Vagina (tissue), 2 donors: ENCODE data around the gene SNX32. TPM values are rescaled to one million over a fixed set of nuclear protein-coding genes. Genes with fewer than 3 reads are reported as not detected.

Experiments used
- DNase-seq, 2 donors: peaks; one replicate each; pipeline ENCODE4 v3.0.0-alpha.2; 2017; ENCODE audit errors: extremely low spot score in 2 of 2
- H3K27ac ChIP-seq: fragments of 200-600 bp; sonication (generic); one replicate; pipeline ENCODE4 v1.5.1; 2019
- H3K27me3 ChIP-seq: fragments of 200-600 bp; sonication (generic); one replicate; pipeline ENCODE4 v1.5.1; 2019
- H3K36me3 ChIP-seq, 2 donors: fragments of 200-600 bp; sonication (generic); one replicate each; pipeline ENCODE4 v1.5.1; 2017 to 2019
- H3K4me1 ChIP-seq: fragments of 200-600 bp; sonication (generic); one replicate; pipeline ENCODE4 v1.5.1; 2019
- H3K4me3 ChIP-seq, 2 donors: fragments of 200-600 bp; sonication (generic); 1 replicate in 1 of 2; 2 replicates in 1 of 2; pipeline ENCODE4 v1.5.1; 2016 to 2019
- H3K9me3 ChIP-seq: fragments of 200-600 bp; sonication (generic); one replicate; pipeline ENCODE4 v1.5.1; 2019
- CTCF ChIP-seq, 3 experiments: fragments of 450-650 bp in 2 of 3; fragments of 200-600 bp in 1 of 3; sonication (generic) in 1 of 3; IDR thresholded peaks; one replicate each; pipeline ENCODE4 v1.5.1; 2017 to 2019; ENCODE audit warnings: antibody characterized with exemption in 3 of 3, mild to moderate bottlenecking in 2 of 3, moderate library complexity in 2 of 3
- POLR2A ChIP-seq, 2 donors: fragments of 450-650 bp; IDR thresholded peaks; one replicate each; pipeline ENCODE4 v1.6.1; 2017; ENCODE audit warnings: antibody characterized with exemption in 2 of 2, mild to moderate bottlenecking in 2 of 2, moderate library complexity in 2 of 2
- POLR2AphosphoS5 ChIP-seq, 2 donors: sonication (generic); formaldehyde crosslinking; IDR thresholded peaks; one replicate each; pipeline ENCODE4 v1.9.0; 2017; ENCODE audit warnings: antibody characterized with exemption in 2 of 2, mild to moderate bottlenecking in 2 of 2, low read depth in 1 of 2; ENCODE audit not compliant: insufficient read depth in 1 of 2
- intact Hi-C: fragments of 100-400 bp; cut with DNase I; formaldehyde crosslinking; loops from one replicate; pipeline ENCODE4 v1.15.1; 2023
- total RNA-seq: library from RNA; depleted of rRNA; stranded (reverse); fragments of >200 nt; gene quantifications from one replicate; pipeline ENCODE4 v1.2.3, GENCODE V29; 2016

The SNX32 gene
- total RNA-seq, 1 donor from 2014 or later = 1.5 TPM

- no peaks in the 10 kb centered on the region for H3K9me3 ChIP-seq
- H3K36me3 ChIP-seq = peaks cover 0 to 31% of the 10 kb centered on the region in 2 donors
- TF ChIP-seq POLR2AphosphoS5 (IDR thresholded peaks at IDR 0.05; ENCODE audit: insufficient read depth in 1 of 2, low read depth in 1 of 2) (peak in 1 of 2 donors; percentile 16), CTCF (IDR thresholded peaks at IDR 0.05) (no peak)
- intact Hi-C loops = no loop called here
- no peaks in the 10 kb centered on the region for H3K27me3 ChIP-seq
- no peak overlapping the region for H3K4me3 ChIP-seq
- H3K4me1 ChIP-seq = peaks cover 33% of the 10 kb centered on the region
- no peak overlapping the region for H3K27ac ChIP-seq
- no peak for DNase-seq
These were observed 36.0 kb downstream of the SNX32 start for GRCh38 chr11:65869643-65870306.

DNA sequence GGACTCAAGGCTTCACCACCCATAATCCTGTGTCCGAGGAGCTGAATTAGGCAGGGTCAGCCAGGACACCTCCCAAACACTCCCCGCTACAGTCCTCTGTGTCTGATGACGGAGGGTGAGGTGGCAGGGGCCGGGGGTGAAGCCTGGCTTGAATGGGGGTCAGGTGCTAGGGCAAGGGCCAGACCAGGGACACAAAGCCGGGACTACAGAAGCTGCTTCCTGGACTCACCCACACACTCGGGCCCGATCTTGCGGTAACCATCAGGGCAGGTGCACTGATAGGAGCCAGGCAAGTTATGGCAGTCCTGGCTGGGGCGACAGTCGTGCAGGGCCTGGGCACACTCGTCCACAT lies 36.5 kb downstream of the SNX32 start:
- TF ChIP-seq POLR2AphosphoS5 (IDR thresholded peaks at IDR 0.05; ENCODE audit: insufficient read depth in 1 of 2, low read depth in 1 of 2) = no peak
- TF ChIP-seq CTCF (IDR thresholded peaks at IDR 0.05) = no peak
- no peak for TF ChIP-seq POLR2A (IDR thresholded peaks at IDR 0.05)
- DNase-seq = no peak
- H3K4me3 ChIP-seq = no peak overlapping the region
- peaks cover 33% of the 10 kb centered on the region for H3K4me1 ChIP-seq
- peak overlapping the region; percentile 87 for H3K27ac ChIP-seq
- H3K27me3 ChIP-seq = no peaks in the 10 kb centered on the region
- H3K9me3 ChIP-seq = no peaks in the 10 kb centered on the region
- intact Hi-C loops = no loop called here
- peaks cover 0 to 26% of the 10 kb centered on the region in 2 donors for H3K36me3 ChIP-seq

DNA sequence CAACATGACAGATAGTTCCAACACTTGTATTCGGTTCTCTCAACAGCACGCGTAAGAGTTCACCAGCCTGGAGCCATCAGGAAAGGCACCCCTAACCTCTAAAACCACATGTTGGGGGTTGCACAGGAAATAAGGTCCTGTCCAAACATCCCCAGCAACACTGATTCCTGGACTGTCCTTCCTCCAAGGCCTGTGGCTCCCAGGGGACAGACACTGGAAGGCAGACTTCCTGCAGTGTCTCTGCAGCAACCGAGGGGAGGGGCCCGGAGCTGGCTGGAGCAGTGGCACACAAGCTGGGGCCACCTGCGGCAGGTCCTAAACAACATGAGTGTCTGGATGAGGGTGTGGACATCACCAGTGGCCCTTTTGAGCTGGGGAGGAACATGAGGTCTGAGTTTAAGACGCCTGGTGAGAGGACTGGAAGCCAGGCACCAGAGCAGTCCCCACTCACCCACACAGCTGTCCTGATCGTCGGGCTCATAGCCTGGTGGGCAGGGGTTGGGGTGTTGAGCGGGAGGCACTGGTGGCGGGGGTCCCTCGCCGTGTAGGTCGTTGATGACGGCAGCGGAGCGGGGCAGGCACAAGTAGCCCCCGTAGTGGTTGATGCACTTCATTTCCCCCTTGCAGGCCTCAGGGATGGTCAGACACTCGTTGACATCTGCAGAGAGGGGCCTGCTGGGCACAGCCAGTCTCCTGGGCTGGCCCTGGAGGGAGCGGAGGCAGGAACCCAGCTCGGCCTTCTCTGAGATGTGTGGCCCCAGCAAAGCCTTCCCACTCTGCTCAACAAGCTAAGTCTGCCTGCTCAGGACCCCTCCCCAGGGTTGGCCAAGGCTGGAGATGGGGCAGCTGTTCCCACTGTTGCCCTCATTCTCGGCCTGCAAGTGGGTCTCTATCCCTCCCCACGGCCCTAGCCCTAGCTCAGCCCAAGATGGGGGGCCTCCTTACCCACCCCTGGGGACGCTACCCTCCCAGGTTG lies 37.2 kb downstream of the SNX32 start:
- H3K36me3 ChIP-seq = peaks cover 0 to 19% of the 10 kb centered on the region in 2 donors
- TF ChIP-seq POLR2A (IDR thresholded peaks at IDR 0.05) = no peak
- H3K9me3 ChIP-seq = no peaks in the 10 kb centered on the region
- DNase-seq = no peak
- H3K4me1 ChIP-seq = peaks cover 33% of the 10 kb centered on the region
- intact Hi-C loops = no loop called here
- no peaks in the 10 kb centered on the region for H3K27me3 ChIP-seq
- H3K4me3 ChIP-seq = peak overlapping the region; percentile 58 to 76
- peak overlapping the region; percentile 87 for H3K27ac ChIP-seq

- Histone ChIP-seq H3K9me3 (no peaks in the 10 kb centered on the region), H3K4me3 (peak overlapping the region; percentile 58 to 76), H3K27me3 (no peaks in the 10 kb centered on the region), H3K36me3 (peaks cover 0 to 9% of the 10 kb centered on the region in 2 donors), H3K27ac (peak overlapping the region; percentile 87), H3K4me1 (peaks cover 33% of the 10 kb centered on the region)
- TF ChIP-seq POLR2AphosphoS5 (IDR thresholded peaks at IDR 0.05; ENCODE audit: insufficient read depth in 1 of 2, low read depth in 1 of 2) (peak in 1 of 2 donors; percentile 25), POLR2A (IDR thresholded peaks at IDR 0.05) (no peak)
- DNase-seq = no peak
- intact Hi-C loops = no loop called here
These were observed 38.2 kb downstream of the SNX32 start for GRCh38 chr11:65871811-65872548.

GRCh38 chr11:65872586-65873317 lies 39.0 kb downstream of the SNX32 start, which contains the start of gene EFEMP2:
Gene EFEMP2 (minus strand): TSS chr11:65872800. CDS start chr11:65872354, 446 bp downstream.
- Histone ChIP-seq H3K9me3 (no peaks in the 10 kb centered on the region), H3K4me1 (peaks cover 33% of the 10 kb centered on the region), H3K4me3 (peak within 1 kb of the TSS; percentile 58 to 76), H3K27me3 (no peaks in the 10 kb centered on the region), H3K27ac (peak within 1 kb of the TSS; percentile 87), H3K36me3 (peaks cover 0 to 7% of the 10 kb centered on the region in 2 donors)
- no peak for TF ChIP-seq POLR2AphosphoS5 (IDR thresholded peaks at IDR 0.05; ENCODE audit: insufficient read depth in 1 of 2, low read depth in 1 of 2)
- no peak for TF ChIP-seq POLR2A (IDR thresholded peaks at IDR 0.05)
- TF ChIP-seq CTCF (IDR thresholded peaks at IDR 0.05) = no peak
- DNase-seq = no peak
- intact Hi-C loops = no loop called here
